ENCODE results near the gene NEU3.
"Not testable (repeated sequence)": the region's sequence is repeated elsewhere in the genome, so short reads cannot be mapped to it uniquely, and the experiment has no call there.

Gene NEU3

DNA sequence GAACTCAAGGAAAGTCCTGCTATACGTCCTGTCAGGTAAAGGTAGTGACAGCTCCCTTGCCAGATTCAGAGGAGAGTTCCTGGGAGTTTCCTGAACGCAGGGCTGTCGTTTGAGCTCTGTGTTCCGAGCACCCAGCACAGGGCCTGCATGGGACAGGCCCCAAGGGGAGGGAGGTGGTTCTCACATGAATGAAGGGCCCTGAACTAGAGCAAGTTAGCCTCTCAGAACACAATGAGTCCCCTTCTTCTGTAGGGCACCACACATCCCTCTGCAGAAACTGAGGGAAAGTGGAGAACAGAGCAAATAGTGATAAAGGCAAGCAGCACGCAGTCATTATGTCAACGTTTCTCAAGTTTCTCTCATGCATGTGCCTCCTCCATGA is 35.3 kb downstream of the NEU3 start:
- no peak overlapping the region for H3K4me3 ChIP-seq (ENCODE audit: low read depth, low read length)

DNA sequence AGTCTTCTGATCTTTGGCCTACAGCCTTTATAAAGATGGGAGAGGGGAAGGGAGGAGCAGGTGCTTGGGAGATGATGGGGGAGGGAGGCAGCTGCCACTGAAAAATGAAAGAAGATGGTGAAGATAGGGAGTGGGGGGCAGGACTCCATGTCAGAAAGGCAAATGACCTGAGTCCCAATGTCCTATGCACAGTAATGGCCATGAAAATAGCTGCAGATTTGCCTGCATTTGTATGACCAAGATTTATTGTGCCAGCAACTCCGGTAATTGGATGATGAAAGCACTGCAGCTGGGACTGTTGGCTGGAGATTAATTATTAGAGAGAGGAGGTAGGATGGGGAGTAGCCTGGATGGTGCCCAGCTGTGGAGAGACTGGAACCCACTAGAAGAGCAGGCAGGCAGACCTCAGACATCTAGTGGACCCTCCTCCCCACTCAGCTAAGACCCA is 36.1 kb downstream of the NEU3 start:
- H3K4me3 ChIP-seq (ENCODE audit: low read depth, low read length) = no peak overlapping the region
- no peak for DNase-seq (ENCODE audit: low read depth)

More for the DNA sequence above, 35.3 kb downstream of the NEU3 start:
- no peak for DNase-seq (ENCODE audit: low read depth)

DNA sequence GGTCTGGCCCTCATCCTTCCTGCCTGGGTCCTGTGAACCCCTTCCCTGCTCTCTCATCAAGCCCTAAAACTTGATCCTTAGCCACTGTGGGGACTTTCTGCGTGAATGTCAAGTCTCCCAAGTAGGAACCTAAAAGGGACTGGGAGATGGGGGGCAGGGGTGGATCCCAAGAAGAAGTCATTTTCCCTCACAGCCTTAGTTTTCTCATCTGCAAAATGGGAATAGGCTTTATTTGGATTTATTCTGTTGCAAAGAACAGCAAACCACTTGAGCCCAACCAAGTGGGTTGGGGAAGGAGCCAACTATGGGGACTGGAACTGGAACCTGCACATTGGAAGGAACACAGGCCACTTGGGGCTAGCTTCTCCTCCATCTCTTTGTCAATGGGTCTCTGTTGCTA is 36.8 kb downstream of the NEU3 start:
- H3K4me3 ChIP-seq (ENCODE audit: low read depth, low read length) = no peak overlapping the region
- no peak for DNase-seq (ENCODE audit: low read depth)

DNA sequence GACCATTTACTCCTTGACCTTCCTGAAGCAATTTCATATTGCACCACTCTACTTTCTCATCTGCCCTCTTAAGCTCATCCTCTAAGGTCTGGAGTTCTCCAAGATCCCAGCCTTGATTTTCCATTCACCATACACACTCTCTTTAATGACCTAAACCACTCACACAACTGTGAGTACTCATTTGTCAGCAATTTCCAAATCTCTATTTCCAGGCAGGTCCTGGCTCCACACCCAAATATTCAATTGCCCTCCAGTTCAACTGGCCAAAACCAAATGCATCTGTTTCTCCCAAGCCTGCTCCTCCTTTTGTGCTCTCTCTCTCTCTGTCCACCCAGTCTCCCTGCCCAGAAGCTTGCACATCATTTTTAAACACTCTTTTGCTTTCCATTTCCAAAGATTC is 39.6 kb downstream of the NEU3 start:
- no peak overlapping the region for H3K4me3 ChIP-seq (ENCODE audit: low read depth, low read length)
- DNase-seq (ENCODE audit: low read depth) = no peak

DNA sequence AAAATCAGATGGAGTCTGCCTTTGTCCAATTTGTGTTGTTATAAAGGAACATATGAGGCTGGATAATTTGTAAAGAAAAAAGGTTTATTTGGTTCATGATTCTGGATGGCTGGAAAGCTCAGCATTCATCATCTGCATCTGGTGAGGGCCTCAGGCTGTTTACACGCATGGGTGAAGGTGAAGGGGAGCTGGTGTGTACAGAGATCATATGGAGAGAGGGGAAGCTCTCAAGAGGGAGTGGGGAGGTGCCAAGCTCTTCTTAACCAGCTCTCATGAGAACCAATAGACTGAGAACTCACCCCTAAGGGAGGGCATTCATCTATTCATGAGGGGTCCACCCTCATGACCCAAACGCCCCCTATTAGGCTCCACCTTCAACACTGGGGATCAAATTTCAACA is 40.0 kb downstream of the NEU3 start:
- no peak for DNase-seq (ENCODE audit: low read depth)
- no peak overlapping the region for H3K4me3 ChIP-seq (ENCODE audit: low read depth, low read length)

DNA sequence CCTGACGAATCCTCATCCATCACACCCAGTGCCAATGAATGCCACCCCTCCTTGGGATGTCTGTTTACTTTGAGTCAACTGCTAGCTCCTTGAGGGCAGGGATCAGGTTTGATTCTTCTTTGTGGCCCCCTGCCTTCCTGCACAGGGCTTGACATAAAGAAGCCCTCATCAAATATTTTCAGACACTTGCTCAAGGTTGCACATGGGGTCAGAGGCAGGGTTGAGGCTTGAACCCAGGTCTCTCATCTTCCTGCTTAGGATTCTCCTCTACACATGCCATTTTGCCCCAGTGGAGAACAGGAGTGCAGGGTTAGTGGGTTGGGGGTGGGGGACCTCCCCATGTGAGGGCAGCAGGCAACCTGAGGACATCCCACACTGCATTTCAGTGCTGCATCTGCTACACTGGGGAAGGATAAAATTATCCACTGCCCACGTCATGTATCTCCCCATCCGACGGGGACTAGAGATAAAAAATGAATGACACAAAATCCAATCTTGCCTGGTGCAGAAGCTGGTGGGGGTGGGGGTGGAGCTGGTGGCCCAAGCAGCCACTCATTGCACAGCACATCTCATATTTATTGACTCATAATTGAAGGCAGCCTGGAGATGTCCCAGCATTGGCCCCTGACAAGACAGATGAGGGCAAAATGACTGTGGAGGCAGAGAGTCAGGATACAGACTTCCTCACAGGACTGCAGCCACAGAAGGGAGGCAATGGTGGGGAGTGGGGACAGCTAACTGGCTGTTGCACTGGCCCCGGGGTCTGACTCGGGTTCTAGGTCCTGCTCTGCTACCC is 41.3 kb downstream of the NEU3 start:
- DNase-seq (ENCODE audit: low read depth) = no peak
- H3K4me3 ChIP-seq (ENCODE audit: low read depth, low read length) = no peak overlapping the region

DNA sequence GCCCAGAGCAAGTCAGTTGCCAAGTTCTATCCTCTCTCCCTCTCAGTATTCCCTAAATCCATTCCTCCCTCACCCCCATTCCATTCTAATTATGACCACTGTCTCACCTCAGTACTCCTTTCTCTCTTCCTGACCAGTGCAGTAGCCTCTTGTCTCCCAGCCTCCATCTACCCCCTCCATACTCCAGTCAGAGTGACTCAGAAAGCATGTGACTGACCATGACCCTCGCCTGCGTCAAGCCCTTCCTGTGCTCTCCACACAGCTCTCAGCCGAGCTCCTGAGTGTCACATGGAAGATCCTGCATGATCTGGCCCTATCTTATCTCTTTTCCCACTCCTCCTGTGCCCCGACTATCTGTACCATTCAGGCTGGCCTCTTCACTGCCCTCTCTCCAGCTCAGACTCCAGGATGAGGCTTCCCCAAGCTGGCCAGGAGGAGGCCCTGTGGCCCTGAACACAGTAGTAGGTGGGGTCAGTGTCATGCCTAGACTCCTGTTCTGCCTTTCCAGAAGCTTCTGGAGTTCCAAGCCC is 42.6 kb downstream of the NEU3 start:
- DNase-seq (ENCODE audit: low read depth) = peak; percentile 56
- no peak overlapping the region for H3K4me3 ChIP-seq (ENCODE audit: low read depth, low read length)

DNA sequence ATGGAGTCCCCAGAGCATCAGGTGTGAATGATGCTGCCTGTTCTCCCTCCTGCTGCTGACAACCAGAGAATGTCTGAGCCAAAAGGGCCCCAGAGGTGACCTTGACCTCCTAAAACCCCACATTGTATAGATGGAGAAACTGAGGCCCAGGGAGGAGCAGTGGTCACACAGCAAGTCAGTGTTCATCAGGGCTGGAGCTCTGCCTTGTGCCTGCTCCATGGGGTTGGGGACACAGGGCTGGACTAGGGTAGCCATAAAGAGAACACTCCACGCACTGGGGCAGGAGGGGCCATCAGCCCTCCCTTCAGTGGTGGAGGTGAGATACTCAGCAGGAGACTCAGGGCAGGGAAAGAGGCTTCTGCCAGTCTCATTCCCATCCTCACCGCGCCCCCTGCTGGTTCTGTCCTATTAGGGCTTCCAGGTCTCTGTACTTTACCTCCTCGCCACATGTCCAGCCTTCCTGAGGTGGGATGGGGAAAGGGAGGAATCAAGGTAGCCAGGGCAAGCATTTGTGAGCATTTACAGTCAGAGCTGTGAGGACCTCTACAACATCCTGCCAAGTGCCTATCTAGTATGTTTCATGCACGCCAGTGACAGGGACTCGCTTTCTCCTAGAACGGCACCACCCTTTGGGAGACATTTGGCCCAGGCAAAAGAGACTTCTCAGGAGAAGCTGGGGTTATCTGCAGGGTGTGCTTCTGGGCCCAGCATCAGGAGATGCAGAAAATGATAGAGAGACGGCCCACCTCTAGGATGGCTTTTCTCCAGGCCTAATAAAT is 43.2 kb downstream of the NEU3 start:
- H3K4me3 ChIP-seq (ENCODE audit: low read depth, low read length) = no peak overlapping the region
- DNase-seq (ENCODE audit: low read depth) = peak; percentile 20

DNA sequence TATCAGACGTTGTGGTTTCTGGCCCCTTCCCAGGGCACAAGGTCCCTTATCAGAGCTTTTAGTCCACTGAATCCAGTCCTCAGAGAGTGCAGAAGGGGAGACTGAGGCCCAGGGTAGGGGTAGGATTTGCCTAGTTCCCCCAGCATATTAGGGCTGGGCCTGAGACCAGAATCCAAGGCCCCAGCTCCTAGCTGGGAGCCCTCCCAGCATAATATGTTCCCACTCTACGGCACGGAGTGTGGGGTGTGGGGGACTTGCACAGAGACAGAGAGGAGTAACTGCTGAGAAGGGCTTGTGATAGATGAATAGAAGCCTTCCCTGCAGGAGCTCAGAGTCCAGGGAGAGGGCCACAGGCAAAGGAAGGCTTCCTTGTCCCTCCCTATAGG is 43.8 kb downstream of the NEU3 start:
- no peak for DNase-seq (ENCODE audit: low read depth)
- H3K4me3 ChIP-seq (ENCODE audit: low read depth, low read length) = no peak overlapping the region

DNA sequence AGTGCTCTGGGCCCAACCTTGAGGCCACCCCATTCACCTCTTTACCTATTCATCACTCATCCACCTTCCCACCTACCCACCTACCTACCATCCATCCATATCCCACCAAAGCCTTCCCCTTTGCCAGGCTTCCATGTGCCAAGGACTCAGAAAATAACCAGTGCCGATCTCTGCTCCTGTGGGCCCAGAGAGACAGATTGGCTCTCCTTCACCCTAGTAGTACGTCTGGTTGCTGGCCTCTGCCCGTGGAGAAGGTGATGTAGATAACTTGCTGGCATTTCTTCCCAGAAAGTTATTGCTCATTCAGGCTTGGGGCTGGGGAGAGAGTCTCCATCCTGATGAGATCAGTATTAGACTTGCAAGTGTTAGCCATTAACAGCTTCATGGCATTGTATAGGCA is 45.2 kb downstream of the NEU3 start:
- no peak overlapping the region for H3K4me3 ChIP-seq (ENCODE audit: low read depth, low read length)
- DNase-seq (ENCODE audit: low read depth) = no peak

DNA sequence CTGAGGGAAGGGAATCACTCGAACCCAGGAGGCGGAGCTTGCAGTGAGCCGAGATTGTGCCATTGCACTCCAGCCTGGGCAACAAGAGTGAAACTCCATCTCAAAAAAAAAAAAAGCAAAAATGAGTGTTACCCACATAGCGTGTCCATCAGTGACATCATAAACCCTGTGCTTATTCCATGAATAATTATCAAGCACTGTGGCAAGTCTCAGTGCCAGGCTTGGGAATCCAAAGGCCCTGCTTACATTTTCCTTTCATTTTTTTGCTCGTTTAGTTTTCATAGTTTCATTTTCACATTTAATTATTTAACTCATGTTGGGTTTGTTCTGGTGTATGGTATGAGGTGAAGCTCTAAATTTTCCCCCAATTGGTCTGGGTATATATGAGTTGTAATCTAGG is 46.5 kb downstream of the NEU3 start:
- no peak overlapping the region for H3K4me3 ChIP-seq (ENCODE audit: low read depth, low read length)
- DNase-seq (ENCODE audit: low read depth) = no peak

DNA sequence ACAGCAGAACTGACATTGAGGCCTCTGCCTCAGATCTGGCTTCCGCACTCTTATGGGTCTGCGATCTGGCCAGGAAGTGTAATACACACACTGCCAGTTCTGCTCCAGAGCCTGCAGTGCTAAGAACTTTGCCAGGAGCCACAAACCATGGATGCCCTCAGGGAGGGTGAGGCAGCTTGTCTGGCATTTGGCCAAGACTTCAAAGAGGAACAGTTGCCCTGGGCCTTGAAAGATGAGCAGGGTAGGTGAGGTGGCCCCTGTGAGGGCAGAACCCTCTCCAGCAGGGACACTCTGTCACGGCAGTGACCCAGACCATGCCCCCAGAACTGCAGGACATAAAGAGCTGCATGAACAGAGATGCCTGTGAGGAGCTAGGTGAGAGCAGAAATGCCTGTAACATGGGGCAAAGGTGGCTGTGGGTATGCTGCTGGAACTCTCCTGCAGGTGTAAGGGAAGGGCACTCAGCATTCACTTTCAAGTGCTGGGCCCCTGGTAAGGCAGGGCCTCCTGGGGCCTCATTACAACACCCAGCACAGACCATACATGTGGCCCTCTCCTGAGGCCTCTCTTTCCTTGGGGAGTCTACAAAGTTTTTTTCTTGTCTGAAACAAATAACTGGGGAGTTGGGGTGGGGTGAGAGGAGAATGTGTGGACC is 47.3 kb downstream of the NEU3 start:
- H3K4me3 ChIP-seq (ENCODE audit: low read depth, low read length) = no peak overlapping the region
- DNase-seq (ENCODE audit: low read depth) = no peak

DNA sequence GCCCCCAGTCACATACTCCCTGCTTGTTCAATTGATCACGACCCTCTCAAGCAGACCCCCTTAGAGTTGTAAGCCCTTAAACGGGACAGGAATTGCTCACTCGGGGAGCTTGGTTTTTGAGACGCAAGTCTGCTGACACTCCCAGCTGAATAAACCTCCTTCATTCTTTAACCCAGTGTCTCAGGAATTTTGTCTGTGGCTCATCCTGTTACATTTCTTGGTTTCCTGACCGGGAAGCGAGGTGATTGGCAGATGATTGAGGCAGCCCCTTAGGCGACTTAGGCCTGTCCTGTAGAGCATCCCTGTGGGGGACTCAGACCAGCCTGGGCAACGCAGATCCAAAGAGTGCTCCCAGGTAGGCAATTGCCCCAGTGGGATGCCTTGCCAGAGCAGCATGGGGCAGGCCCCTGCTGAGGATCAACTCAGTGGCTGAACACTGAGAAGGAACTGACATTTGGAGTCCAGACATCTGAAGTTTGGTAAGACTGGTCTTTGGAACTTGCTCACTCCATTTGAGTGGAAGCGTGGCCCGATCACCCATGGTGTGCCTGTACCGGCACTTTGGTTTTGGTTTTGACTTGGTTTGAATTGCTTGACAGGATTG is 51.5 kb downstream of the NEU3 start:
- no peak overlapping the region for H3K4me3 ChIP-seq (ENCODE audit: low read depth, low read length)
- DNase-seq (ENCODE audit: low read depth) = no peak

DNA sequence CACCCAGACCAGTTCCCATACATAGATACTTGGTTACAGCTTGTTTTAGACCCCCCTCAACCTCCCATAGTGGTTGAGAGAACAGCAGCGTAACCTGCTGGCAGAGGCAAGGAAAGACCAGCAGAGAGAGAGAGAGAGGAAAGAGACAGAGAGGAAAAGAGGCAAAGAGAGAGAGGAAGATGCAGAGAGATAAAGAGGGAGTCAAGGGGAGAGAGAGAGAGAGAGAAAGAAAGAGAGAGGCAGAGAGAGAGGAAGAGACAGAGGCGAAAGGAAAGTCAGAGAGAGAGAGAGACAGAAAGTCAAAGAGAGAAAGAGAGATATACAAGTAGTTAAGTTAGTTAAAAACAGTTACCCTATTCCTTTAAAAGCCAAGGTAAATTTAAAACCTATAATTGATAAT is 52.5 kb downstream of the NEU3 start:
- H3K4me3 ChIP-seq (ENCODE audit: low read depth, low read length) = no peak overlapping the region
- no peak for DNase-seq (ENCODE audit: low read depth)

DNA sequence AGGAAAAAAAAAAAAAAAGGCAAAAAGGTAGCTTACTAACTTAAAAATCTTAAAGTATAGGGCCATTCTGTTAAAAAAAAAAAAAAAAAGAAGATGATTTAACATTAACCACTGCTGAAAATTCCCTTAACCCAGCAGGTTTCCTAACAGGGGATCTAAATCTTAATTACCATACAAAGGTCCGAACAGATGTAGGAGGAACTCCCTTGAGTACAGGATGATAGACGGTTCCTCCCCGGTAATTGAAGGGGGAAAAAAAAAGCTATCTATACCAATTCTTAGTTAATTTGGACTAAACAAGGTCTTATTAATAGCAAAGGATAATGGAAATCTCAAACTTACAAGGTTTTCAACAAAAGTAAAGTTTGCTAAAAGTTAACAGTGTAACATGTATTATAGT is 53.1 kb downstream of the NEU3 start:
- not testable (repeated sequence) for DNase-seq (ENCODE audit: low read depth); H3K4me3 ChIP-seq (ENCODE audit: low read depth, low read length)

DNA sequence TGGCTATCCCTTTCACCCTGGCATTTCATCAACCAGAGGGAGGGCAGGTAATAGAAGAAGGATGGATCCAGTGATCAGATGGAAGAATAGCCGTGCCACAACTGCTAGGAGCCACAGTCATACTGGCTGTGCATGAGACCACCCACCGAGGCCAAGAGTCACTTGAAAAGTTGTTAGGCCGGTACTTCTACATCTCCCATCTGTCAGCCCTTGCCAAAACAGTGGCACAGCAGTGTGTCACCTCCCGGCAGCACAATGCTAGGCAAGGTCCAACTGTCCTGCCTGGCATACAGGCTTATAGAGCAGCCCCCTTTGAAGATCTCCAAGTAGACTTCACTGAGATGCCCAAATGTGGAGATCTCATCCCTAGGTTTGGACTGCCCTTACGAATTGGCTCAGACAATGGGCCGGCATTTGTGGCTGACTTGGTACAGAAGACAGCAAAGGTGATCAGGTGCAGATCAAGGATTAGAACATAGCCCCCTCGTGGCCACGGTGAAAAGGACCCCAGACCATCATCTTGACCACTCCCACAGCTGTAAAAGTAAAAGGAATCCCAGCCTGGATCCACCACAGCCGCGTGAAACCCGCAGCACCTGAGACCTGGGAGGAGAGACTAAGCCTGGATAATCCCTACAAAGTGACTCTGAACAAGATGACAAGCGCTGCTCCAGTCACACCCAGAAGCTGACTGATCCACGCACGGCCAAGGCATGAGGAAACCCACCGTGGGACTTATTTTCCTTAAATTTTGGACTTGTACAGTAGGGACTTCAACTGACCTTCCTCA is 55.8 kb downstream of the NEU3 start:
- H3K4me3 ChIP-seq (ENCODE audit: low read depth, low read length); DNase-seq (ENCODE audit: low read depth): not testable (repeated sequence)

DNA sequence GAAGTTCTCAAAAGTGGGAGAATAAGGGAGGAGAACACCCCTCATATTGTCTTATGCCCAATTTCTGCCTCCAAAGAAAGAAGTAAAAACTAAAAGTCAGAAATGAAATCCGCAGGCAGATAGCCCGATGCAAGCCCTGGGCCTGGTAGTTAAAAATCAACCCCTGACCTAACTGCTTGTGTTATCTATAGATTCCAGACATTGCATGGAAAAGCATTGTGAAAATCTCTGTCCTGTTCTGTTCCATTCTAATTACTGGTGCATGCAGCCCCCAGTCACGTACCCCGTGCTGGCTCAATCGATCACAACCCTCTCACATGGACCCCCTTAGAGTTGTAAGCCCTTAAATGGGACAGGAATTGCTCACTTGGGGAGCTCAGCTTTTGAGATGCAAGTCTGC is 57.9 kb downstream of the NEU3 start:
- not testable (repeated sequence) for H3K4me3 ChIP-seq (ENCODE audit: low read depth, low read length); DNase-seq (ENCODE audit: low read depth)

DNA sequence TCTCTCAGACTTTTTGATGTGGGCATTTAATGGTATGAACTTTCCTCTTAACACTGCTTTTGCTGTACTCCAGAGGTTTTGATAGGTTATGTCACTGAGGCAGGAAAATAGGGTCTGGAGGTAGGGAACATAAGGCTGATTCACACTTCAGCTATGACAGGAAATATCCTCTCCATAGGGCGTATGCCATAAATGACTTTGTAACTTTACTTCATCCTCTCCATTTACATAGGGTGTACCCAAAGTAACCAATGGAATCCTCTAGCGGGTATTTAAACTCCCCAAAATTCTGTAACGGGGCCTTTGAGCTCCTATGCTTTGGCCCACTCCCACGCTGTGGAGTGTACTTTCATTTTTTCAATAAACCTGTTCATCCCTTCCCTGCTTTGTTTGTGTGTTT is 58.5 kb downstream of the NEU3 start:
- H3K4me3 ChIP-seq (ENCODE audit: low read depth, low read length) = no peak overlapping the region
- no peak for DNase-seq (ENCODE audit: low read depth)

All from skeletal muscle cell (primary cell).